ENCODE measurements around the gene RIN3. TPM values are rescaled to one million over a fixed set of nuclear protein-coding genes. Genes with fewer than 3 reads are reported as not detected.

Gene RIN3
- total RNA-seq, 1 experiment from 2014 or later, result 1.5 TPM

GRCh38 chr14:92633274-92633616 is 119.7 kb downstream of the RIN3 start:
- Mint-ChIP-seq H3K4me3 (no peak overlapping the region), H3K27ac (no peak overlapping the region), H3K4me1 (peaks cover 14 to 20% of the 10 kb centered on the region in 2 experiments), H3K9me3 (no peaks in the 10 kb centered on the region; a peak in 1 of 5 replicates), H3K36me3 (ENCODE audit: insufficient read depth in 1 of 3, low read depth in 3 of 3) (no peaks in the 10 kb centered on the region), H3K27me3 (ENCODE audit: low read depth) (no peaks in the 10 kb centered on the region; the same call in none of the 2 replicates)
- no peak overlapping the region for H2BK20ac ChIP-seq (ENCODE audit: low read depth, low read length, poor library complexity, severe bottlenecking)
- no peaks in the 10 kb centered on the region for H3K27me3 ChIP-seq (ENCODE audit: insufficient read depth, low read length)
- H2AK5ac ChIP-seq (ENCODE audit: insufficient read length, low read length), result no peak overlapping the region
- no peak overlapping the region for H2AFZ ChIP-seq (ENCODE audit: low read length)
- no peak overlapping the region for H3K23ac ChIP-seq (ENCODE audit: insufficient read length, low read depth, low read length)
- H3K56ac ChIP-seq (ENCODE audit: insufficient read length, low read depth, low read length), result no peak overlapping the region
- no peak overlapping the region for H3K18ac ChIP-seq (ENCODE audit: insufficient read length, low read depth, low read length)
- DNase-seq, result no peak
- H3K4ac ChIP-seq (ENCODE audit: low read depth, low read length), result no peak overlapping the region
- H4K5ac ChIP-seq (ENCODE audit: insufficient read length, low read depth, low read length), result no peak overlapping the region
- TF ChIP-seq CTCF (conservative IDR thresholded peaks at IDR 0.05), result no peak
- H2BK5ac ChIP-seq (ENCODE audit: insufficient read length, low read length), result no peak overlapping the region
- H2BK120ac ChIP-seq (ENCODE audit: low read depth, low read length, poor library complexity, severe bottlenecking), result no peak overlapping the region
- H4K20me1 ChIP-seq (ENCODE audit: control insufficient read depth, insufficient read depth, insufficient read length), result no peaks in the 10 kb centered on the region
- H3K14ac ChIP-seq (ENCODE audit: insufficient read depth, low read length), result no peak overlapping the region
- H3K9ac ChIP-seq (ENCODE audit: extremely low read depth, insufficient read length, low read length), result no peak overlapping the region
- H2BK15ac ChIP-seq (ENCODE audit: low read depth, low read length), result no peak overlapping the region
- H3K9me3 ChIP-seq (ENCODE audit: control insufficient read depth, low read depth, low read length), result no peaks in the 10 kb centered on the region
- H3K27ac ChIP-seq (ENCODE audit: insufficient read length, low read depth, low read length), result no peak overlapping the region
- no peaks in the 10 kb centered on the region for H3K79me2 ChIP-seq (ENCODE audit: insufficient read depth, low read length)
- H4K91ac ChIP-seq (ENCODE audit: insufficient read length, low read depth, low read length), result no peak overlapping the region
- H2BK12ac ChIP-seq (ENCODE audit: insufficient read length, low read depth, low read length), result no peak overlapping the region
- H4K8ac ChIP-seq (replicated peaks; ENCODE audit: insufficient read length, low read depth, low read length), result no peak overlapping the region
- WGBS (ENCODE audit: extremely low coverage, insufficient read length, low lambda C conversion rate), result no CpG with 5 or more reads among the region's 5 CpGs
- H3K4me2 ChIP-seq (ENCODE audit: insufficient read depth, insufficient read length, low read length), result no peak overlapping the region
- no peaks in the 10 kb centered on the region for H3K23me2 ChIP-seq (ENCODE audit: insufficient read length, low read depth, low read length, poor library complexity, severe bottlenecking)
- H3T11ph ChIP-seq (ENCODE audit: low read length), result no peak overlapping the region
- H3K79me1 ChIP-seq (ENCODE audit: insufficient read depth, low read depth, low read length, poor library complexity, severe bottlenecking), result no peaks in the 10 kb centered on the region
- H3K4me1 ChIP-seq (ENCODE audit: insufficient read depth, low read length), result no peaks in the 10 kb centered on the region; the same call in 1 of the 2 replicates
